ENCODE measurements around the gene DMAC2.

The DMAC2 gene

DNA sequence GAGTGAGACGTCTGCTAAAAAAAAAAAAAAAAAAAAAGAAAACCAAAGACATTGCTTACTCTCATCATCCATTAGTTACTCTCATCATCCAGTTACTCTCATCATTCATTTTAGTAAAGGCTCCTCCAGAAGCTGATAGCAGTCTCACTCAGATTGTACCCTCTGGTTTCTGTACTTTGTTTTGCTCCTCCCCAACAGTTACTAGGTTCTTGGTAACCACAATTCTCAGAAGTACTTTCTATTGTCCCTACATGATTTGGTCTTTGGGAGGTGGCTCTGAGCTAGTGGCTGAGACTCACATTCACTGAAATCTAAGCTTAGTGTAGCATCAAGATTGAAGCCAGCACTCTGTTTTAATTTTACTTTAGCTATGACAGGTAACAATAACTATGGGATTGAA, 17.5 kb upstream of the DMAC2 start:
- H3K9me3 ChIP-seq (ENCODE audit: low read length) = no peaks in the 10 kb centered on the region
- H2AFZ ChIP-seq (ENCODE audit: low read length) = no peak overlapping the region
- no peak overlapping the region for H3K4me3 ChIP-seq (ENCODE audit: low read depth, low read length, poor library complexity, severe bottlenecking)
- 0 out of 2 replicates have a peak, but pooled peaks cover 9% of the 10 kb centered on the region for H3K27me3 ChIP-seq (ENCODE audit: insufficient read depth, low read length)
- no peaks in the 10 kb centered on the region for H3K36me3 ChIP-seq (ENCODE audit: insufficient read depth, low read length)
- no peak overlapping the region for H3K9ac ChIP-seq (ENCODE audit: low read length)
- no peaks in the 10 kb centered on the region for H4K20me1 ChIP-seq (ENCODE audit: insufficient read depth, low read length)
- no peaks in the 10 kb centered on the region for H3K9me2 ChIP-seq (ENCODE audit: low read depth, low read length)
- no peaks in the 10 kb centered on the region for H3K4me1 ChIP-seq (ENCODE audit: insufficient read depth, low read length, severe bottlenecking)
- no peaks in the 10 kb centered on the region for H3F3A ChIP-seq (ENCODE audit: insufficient read depth, low read length)
- TF ChIP-seq EZH2 (IDR thresholded peaks at IDR 0.05; ENCODE audit: borderline replicate concordance, low read length) (no peak), CTCF (IDR thresholded peaks at IDR 0.05; ENCODE audit: low read length) (no peak)
- no peak overlapping the region for H3K27ac ChIP-seq (ENCODE audit: low read depth, low read length, poor library complexity, severe bottlenecking)
- no peaks in the 10 kb centered on the region for H3K79me2 ChIP-seq (ENCODE audit: insufficient read depth, low read length)
- H3K4me2 ChIP-seq (ENCODE audit: low read length) = no peak overlapping the region

GRCh38 chr19:41456342-41456918, 16.7 kb upstream of the DMAC2 start:
- no peak overlapping the region for H3K9ac ChIP-seq (ENCODE audit: low read length)
- no peak overlapping the region for H2AFZ ChIP-seq (ENCODE audit: low read length)
- H3K27ac ChIP-seq (ENCODE audit: low read depth, low read length, poor library complexity, severe bottlenecking) = no peak overlapping the region
- no peak for TF ChIP-seq CTCF (IDR thresholded peaks at IDR 0.05; ENCODE audit: low read length)
- no peak for TF ChIP-seq EZH2 (IDR thresholded peaks at IDR 0.05; ENCODE audit: borderline replicate concordance, low read length)
- H3K9me3 ChIP-seq (ENCODE audit: low read length) = no peaks in the 10 kb centered on the region
- H3K4me3 ChIP-seq (ENCODE audit: low read depth, low read length, poor library complexity, severe bottlenecking) = no peak overlapping the region
- no peaks in the 10 kb centered on the region for H3F3A ChIP-seq (ENCODE audit: insufficient read depth, low read length)
- H3K79me2 ChIP-seq (ENCODE audit: insufficient read depth, low read length) = no peaks in the 10 kb centered on the region
- H3K4me1 ChIP-seq (ENCODE audit: insufficient read depth, low read length, severe bottlenecking) = no peaks in the 10 kb centered on the region
- H4K20me1 ChIP-seq (ENCODE audit: insufficient read depth, low read length) = no peaks in the 10 kb centered on the region
- H3K4me2 ChIP-seq (ENCODE audit: low read length) = no peak overlapping the region
- H3K36me3 ChIP-seq (ENCODE audit: insufficient read depth, low read length) = no peaks in the 10 kb centered on the region
- H3K9me2 ChIP-seq (ENCODE audit: low read depth, low read length) = no peaks in the 10 kb centered on the region
- 0 out of 2 replicates have a peak, but pooled peaks cover 9% of the 10 kb centered on the region for H3K27me3 ChIP-seq (ENCODE audit: insufficient read depth, low read length)

- Histone ChIP-seq H3K27me3 (ENCODE audit: insufficient read depth, low read length) (0 out of 2 replicates have a peak, but pooled peaks cover 9% of the 10 kb centered on the region), H3K36me3 (ENCODE audit: insufficient read depth, low read length) (no peaks in the 10 kb centered on the region), H3K9ac (ENCODE audit: low read length) (no peak overlapping the region), H2AFZ (ENCODE audit: low read length) (no peak overlapping the region), H3K9me2 (ENCODE audit: low read depth, low read length) (no peaks in the 10 kb centered on the region), H3K4me1 (ENCODE audit: insufficient read depth, low read length, severe bottlenecking) (no peaks in the 10 kb centered on the region), H3K4me3 (ENCODE audit: low read depth, low read length, poor library complexity, severe bottlenecking) (no peak overlapping the region), H4K20me1 (ENCODE audit: insufficient read depth, low read length) (no peaks in the 10 kb centered on the region), H3F3A (ENCODE audit: insufficient read depth, low read length) (no peaks in the 10 kb centered on the region), H3K27ac (ENCODE audit: low read depth, low read length, poor library complexity, severe bottlenecking) (no peak overlapping the region), H3K9me3 (ENCODE audit: low read length) (no peaks in the 10 kb centered on the region), H3K79me2 (ENCODE audit: insufficient read depth, low read length) (no peaks in the 10 kb centered on the region), H3K4me2 (ENCODE audit: low read length) (no peak overlapping the region)
- TF ChIP-seq EZH2 (IDR thresholded peaks at IDR 0.05; ENCODE audit: borderline replicate concordance, low read length) (no peak), CTCF (IDR thresholded peaks at IDR 0.05; ENCODE audit: low read length) (no peak)
Measured at GRCh38 chr19:41455936-41456335, 16.2 kb upstream of the DMAC2 start.

All from OCI-LY1 (cell line).